ENCODE data around the gene TRRAP.

Gene TRRAP

GRCh38 chr7:98903246-98903645 is 24.9 kb downstream of the TRRAP start:
- DNase-seq: no peak

- no peak for DNase-seq
Measured at GRCh38 chr7:98907570-98907969, 29.2 kb downstream of the TRRAP start.

GRCh38 chr7:98908585-98908984 is 30.3 kb downstream of the TRRAP start:
- no peak for DNase-seq

DNA sequence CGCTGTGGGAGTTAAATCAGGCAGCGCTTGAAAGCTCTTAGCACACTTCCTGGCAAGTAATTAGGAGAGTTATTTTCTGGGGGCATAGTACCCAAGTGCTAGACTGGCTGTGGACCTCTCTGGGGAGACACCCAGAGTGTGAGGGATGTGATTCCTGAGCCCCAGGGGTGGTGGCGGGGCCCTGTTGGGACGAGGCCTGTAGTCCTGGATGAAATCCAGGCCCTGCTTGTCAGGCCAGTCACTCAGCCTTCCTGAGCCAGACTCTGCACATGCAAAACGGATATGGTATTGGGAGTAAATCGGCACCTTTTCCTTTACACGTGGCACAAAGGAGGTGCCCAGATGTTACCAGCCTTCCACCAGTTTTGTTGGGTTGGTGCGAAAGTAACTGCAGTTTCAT is 31.2 kb downstream of the TRRAP start:
- DNase-seq: no peak

DNA sequence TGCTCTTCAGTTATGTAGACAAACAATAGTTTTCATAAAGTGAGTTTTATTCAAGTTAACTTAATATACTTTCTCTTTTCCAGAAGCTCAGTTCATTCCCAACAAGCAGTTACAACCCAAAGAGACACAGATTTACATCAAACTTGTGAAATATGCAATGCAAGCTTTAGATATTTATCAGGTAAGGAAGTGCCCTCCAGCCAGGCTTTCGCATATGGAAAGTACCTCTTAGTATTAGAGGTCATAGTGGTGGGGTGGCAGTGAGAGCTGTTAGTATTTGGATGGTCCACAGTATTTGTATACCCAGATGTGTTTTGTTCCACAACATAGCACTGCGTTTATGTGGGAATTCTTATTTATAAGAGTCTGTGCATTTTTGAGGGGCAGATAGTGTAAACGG is 32.1 kb downstream of the TRRAP start:
- DNase-seq: no peak

DNA sequence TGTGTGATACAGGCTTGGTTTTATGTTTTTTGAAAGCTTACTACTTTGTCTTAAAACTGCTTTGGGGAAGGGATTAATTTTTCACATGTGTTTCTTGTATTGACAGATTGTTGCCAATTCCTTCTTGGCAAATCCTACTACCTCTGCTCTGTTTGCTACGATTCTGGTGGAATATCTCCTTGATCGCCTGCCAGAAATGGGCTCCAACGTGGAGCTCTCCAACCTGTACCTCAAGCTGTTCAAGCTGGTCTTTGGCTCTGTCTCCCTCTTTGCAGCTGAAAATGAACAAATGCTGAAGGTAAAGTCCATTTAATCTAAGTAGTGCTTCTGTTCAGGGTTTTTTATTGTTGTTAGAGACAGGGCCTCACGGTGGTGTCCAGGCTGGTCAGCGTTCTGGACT is 33.6 kb downstream of the TRRAP start:
- no peak for DNase-seq

- no peak for DNase-seq
Measured at GRCh38 chr7:98913026-98913425, 34.7 kb downstream of the TRRAP start.

DNA sequence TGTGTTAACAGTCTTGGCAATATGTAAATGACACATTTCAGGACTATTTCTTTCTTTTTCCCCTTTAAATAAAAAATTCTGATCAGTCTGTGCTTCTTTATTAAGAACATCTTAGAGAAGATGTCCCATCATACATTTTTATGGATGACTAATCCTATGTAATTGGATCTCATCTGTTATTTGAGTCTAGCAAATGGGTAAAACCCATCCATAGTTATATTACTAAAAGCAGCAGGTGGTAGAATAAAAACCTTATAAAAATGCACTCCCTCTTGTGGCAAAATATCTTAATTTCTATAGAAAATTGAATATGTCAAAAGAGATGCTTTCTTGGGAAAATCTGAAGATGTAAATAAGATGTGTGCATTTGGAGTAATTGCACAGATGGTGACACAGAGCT is 35.3 kb downstream of the TRRAP start:
- no peak for DNase-seq

DNA sequence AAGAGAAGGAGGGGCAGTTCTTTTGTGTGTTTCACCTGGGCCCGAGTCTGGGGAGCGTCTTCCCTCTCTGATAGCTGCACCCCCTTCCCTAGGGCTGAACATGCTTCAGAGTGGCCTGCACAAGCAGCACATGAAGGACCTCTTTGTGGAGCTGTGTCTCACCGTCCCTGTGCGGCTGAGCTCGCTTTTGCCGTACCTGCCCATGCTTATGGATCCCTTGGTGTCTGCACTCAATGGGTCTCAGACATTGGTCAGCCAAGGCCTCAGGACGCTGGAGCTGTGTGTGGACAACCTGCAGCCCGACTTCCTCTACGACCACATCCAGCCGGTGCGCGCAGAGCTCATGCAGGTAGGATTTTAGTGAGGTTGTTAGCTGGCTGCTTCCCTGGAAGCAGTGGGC is 39.0 kb downstream of the TRRAP start:
- DNase-seq: no peak

DNA sequence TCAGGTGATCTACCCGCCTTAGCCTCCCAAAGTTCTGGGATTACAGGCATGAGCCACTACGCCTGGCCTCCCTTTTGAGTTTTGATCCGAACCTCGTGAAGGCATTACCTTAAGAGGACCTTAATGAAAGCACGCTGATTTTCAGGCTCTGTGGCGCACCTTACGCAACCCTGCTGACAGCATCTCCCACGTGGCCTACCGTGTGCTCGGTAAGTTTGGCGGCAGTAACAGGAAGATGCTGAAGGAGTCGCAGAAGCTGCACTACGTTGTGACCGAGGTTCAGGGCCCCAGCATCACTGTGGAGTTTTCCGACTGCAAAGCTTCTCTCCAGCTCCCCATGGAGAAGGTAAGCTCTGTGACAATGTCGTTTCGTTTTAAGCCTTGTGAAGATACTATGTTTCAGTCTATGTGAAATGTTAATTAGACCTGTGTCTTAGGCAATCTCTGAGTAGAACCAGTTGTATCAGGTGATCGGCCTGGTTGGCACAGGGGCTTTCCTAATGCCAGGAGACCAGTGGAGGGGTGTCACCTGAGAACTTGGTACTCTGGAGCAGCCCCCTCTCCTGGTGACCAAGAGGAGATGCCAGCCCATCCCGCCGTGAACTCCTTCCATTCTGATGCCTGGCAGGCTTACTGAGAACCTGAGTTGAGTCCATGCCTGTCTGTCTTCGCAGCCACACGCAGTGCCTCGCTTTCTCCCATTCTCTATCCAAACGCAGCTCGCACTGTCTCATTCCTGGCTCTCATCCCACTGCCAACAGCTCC is 43.5 kb downstream of the TRRAP start:
- DNase-seq: no peak

DNA sequence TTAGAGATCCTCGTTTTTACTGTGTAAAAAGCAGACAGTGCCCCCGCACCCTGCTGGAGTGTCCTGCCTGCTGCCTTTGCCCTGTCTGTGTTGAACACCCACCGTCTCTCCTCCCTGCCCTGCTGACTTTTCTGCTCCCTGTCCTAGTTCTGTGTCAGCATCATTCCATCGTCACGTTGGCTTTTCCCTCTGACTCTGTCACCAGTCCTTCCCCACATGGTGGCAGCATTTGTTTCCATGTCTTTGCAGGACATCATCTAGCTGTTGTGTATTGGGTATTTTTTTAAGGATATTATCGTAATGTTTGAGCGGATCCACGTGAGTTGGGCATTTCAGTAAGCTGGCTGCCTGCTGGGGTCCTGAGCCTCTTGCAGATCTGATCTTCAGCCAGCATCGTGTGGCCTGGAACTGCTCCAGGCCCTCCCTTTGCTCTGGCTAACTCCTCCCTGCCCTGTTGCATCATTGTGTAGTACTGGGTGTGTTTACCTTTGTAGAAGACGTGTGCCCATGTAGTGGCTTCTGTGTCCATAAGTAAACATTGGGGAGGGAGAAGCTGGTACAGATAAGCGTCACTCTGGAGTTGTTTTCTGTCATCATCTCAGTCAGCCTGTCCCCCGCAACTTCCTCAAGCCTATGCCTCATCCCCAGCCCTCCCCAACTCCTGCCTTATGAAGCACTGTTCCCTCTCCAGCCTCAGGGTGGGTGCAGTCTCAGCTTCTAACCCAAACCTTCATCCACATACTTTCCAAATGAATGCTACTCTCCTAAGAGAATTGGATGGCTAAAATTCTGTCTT is 44.3 kb downstream of the TRRAP start:
- no peak for DNase-seq

DNA sequence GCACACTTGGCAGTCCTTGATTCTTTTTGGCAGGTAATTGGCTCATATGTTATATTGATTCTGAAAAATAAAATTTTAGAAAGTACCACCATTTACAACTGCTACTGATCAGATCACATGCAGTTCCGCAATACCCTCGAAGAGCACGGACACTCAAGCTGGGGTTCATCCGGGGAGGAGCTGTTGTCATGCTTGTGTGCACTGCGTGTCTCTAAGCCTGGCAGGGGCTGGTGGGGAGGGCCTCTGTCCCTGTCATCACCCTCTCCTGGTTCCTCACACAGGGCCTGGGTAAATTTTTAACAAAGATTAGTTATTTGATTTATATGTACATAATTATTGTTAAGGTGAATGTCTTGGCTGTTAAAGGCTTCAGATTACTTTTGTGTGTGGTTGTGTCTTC is 45.2 kb downstream of the TRRAP start:
- DNase-seq: no peak

- DNase-seq: no peak
Measured at GRCh38 chr7:98927125-98927524, 48.8 kb downstream of the TRRAP start.

DNA sequence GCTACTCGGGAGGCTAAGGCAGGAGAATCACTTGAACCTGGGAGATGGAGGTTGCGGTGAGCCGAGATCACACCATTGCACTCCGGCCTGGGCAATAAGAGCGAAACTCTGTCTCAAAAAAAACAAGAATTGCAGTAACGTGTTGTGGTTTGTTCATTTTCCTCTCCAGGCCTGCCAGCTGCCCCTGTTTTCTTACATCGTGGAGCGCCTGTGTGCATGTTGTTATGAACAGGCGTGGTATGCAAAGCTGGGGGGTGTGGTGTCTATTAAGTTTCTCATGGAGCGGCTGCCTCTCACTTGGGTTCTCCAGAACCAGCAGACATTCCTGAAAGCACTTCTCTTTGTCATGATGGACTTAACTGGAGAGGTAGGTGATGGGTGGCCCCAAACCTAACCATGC is 52.1 kb downstream of the TRRAP start:
- no peak for DNase-seq

DNA sequence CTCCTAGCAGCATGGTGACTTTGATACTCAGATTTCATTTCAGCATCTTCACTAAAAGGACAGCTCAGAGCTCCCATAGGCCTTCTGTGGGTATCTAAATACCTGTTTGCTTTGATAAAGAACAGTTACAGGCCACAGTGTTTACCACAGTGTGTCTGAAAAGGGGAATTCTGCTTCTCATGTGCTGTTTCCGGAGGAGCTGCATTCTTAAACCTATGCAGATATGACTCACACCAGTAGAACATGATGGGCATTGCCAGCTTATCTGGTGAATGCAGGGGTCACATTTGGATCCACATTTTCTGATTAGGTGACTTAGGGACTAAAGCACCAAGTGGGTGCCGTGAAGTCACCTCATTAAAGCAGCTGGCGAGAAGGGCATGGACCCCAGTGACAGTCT is 52.6 kb downstream of the TRRAP start:
- no peak for DNase-seq

GRCh38 chr7:98933321-98933720 is 55.0 kb downstream of the TRRAP start:
- no peak for DNase-seq

DNA sequence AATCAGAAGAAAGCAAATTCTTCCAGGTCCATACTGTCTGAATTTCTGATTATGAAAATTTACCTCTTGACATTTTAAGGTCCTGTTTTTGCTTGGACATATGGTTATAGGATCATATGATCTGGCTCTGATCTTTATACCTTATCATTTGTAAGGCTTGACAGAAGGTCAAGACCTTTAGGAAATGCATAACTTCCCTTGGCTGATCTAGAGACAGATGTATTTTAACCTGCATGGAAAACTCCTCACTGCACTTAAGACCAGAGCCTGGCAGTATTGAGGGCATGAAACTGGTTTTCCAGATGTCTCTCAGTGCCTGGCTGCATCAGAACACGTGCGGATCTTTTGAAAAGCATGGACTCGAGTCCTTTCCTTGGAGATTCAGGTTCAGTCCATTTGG is 55.9 kb downstream of the TRRAP start:
- DNase-seq: no peak

DNA sequence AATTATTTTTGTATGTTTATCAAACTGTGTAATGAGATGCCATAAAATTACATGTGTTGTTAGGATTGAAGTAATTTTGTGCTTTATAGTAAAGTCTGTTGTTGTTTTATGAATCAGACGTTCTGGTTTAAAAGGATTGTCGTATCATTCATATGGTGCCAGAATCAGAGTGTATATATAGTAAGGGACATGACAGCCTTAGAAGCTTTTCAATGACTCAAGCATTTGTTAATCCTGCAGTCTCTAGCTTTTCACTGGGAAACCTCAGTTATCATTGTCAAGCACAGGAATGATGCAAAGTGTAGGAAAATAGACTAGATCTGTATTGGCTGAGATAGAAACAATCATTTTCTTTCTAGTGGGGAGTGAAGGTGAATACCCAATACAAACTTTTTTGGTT is 57.5 kb downstream of the TRRAP start:
- DNase-seq: no peak

- no peak for DNase-seq
Measured at GRCh38 chr7:98943336-98943735, 65.0 kb downstream of the TRRAP start.

DNA sequence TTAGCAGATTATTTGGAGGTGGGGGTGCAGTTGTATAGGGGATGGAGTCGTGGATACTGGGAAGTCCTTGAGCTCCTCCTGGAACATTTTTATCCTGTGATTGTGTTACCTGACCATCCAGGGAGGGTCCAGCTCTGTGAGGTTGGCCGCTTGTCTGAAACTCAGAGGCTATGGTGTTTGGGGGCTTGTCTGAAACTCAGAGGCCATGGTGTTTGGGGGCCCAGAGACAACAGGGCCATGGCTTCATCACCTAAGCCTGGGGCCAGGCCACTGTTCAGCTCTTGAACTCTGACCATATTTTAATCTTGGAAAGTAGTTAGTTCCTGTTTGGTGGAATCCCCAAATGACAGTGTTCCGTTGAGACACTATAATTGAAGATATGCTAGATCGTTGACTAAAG is 66.1 kb downstream of the TRRAP start:
- DNase-seq: no peak

- DNase-seq: no peak
Measured at GRCh38 chr7:98945852-98946251, 67.5 kb downstream of the TRRAP start.

DNA sequence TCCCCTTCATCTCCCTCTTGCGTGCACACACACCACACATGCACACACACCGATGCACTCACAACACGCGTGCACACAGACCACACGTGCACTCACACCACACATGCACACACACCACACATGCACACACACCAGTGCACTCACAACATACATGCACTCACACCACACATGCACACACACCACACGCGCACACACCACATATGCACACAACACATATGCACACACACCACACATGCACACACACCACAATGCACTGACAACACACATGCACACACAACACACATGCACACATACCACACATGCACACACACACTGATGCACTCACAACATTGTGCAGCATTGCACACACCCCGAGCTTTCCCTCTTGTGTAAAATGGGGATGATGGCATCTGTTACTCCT is 68.1 kb downstream of the TRRAP start:
- DNase-seq: no peak

DNA sequence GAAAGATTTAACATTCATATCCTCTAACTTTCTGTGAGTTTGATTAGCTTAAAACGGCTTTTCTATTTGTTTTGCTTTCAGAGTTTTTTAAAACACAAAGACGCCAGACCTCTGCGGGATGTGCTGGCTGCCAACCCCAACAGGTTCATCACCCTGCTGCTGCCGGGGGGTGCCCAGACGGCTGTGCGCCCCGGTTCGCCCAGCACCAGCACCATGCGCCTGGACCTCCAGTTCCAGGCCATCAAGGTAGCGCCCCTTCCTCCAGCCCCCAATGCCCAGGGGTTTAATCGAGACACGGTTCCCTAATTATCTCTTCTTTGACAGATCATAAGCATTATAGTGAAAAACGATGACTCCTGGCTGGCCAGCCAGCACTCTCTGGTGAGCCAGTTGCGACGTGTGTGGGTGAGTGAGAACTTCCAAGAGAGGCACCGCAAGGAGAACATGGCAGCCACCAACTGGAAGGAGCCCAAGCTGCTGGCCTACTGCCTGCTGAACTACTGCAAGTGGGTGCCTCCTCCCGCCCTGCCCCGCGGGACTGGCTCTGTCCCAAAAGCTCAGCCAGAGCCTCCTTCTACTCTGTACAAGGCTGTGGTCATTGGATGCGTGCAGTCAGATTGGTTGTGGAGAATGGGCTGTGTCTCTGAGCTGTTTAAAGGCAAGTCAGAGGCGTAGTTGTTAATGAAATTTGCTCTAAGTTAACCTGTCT is 71.2 kb downstream of the TRRAP start:
- no peak for DNase-seq

DNA sequence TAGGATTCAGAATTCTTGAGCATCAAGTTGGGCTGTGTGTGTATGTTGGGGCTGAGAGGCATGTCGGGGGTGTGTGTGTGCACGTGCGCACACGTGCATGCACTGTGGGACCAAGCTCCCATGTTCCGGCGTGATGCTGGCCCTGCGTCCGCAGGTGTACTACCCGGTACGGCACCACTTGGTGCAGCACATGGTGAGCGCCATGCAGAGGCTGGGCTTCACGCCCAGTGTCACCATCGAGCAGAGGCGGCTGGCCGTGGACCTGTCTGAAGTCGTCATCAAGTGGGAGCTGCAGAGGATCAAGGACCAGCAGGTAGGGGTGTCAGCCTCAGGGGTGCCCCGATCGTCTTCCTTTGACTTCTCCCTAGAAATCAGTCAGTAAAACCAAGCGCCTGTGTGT is 77.7 kb downstream of the TRRAP start:
- DNase-seq: no peak
